ENCODE measurements around the gene SETD3. TPM values are rescaled to one million over a fixed set of nuclear protein-coding genes. Genes with fewer than 3 reads are reported as not detected.

The SETD3 gene
- polyA plus RNA-seq, 1 donor (not counting 4 experiments of a cell fraction or from before 2014, with no cell fraction given): 48.1 TPM

DNA sequence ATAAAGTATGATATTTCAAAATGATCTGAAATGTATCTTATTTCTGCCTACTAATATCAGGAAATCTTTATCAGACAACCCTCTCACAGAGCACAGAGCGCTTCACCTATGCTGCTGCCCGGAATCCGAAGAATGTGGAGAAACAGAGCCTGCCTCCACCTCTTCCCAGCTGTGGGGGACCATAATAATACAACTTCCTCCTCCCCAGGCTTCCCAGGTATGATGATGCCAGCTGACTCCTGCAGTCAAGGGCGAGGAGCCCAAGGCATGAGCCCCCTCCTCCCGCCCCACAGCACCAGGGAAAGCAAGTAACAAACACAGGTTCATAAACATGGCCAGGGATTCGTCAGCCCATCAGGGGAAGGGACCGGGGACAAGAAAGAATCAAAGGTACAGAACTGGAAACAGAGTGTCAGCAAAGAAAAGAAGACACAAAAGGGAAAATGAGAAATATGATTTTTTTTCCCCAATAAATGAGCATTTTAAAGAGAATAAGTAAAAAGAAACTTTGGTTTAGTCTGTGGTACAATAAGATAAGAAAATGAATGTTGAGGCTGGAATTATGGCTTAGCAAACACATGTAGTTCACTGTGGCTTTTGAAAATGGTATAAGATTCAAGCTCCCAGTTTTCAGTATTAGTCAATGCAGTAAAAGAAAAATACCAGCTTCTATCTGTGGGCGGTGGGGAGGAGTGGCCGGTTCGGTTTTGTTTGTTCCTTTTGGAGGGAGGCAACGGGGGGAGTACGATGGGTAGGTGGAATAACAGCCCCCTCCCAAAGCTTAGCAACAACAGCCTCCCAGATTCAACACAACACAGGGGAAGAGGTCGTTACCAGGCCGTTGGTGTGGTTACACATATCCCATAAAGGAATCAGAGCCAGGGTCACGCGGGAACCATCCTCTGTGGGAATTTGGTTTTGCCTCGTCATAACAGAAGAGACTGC lies 68.3 kb downstream of the SETD3 start:
- FAIRE-seq: no peak
- H3K27ac ChIP-seq (ENCODE audit: control insufficient read depth, insufficient read depth, low read length): no peak overlapping the region
- H3K4me2 ChIP-seq (ENCODE audit: control insufficient read depth, extremely low read depth, insufficient read depth, low read depth, low read length): no peak overlapping the region
- no peak for DNase-seq (ENCODE audit: low read depth, low spot score)
- H3K36me3 ChIP-seq (ENCODE audit: control insufficient read depth in 2 of 2, extremely low read depth in 1 of 2, insufficient read depth in 2 of 2, low read length in 2 of 2): peaks cover 8 to 16% of the 10 kb centered on the region in 2 experiments
- TF ChIP-seq, protein P1, sequence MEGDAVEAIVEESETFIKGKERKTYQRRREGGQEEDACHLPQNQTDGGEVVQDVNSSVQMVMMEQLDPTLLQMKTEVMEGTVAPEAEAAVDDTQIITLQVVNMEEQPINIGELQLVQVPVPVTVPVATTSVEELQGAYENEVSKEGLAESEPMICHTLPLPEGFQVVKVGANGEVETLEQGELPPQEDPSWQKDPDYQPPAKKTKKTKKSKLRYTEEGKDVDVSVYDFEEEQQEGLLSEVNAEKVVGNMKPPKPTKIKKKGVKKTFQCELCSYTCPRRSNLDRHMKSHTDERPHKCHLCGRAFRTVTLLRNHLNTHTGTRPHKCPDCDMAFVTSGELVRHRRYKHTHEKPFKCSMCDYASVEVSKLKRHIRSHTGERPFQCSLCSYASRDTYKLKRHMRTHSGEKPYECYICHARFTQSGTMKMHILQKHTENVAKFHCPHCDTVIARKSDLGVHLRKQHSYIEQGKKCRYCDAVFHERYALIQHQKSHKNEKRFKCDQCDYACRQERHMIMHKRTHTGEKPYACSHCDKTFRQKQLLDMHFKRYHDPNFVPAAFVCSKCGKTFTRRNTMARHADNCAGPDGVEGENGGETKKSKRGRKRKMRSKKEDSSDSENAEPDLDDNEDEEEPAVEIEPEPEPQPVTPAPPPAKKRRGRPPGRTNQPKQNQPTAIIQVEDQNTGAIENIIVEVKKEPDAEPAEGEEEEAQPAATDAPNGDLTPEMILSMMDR (optimal IDR thresholded peaks at IDR 0.05 in 1 of 3, IDR thresholded peaks at IDR 0.05 in 1 of 3, conservative IDR thresholded peaks at IDR 0.05 in 1 of 3; ENCODE audit: extremely low read depth in 1 of 3, insufficient read depth in 2 of 3, low read length in 3 of 3): no peak
- no peak for TF ChIP-seq EZH2 (IDR thresholded peaks at IDR 0.05; ENCODE audit: low read length)
- no peak overlapping the region for H2AFZ ChIP-seq (ENCODE audit: control insufficient read depth, low read length)
- H4K20me1 ChIP-seq (ENCODE audit: control insufficient read depth, extremely low read depth, insufficient read depth, low read length): no peaks in the 10 kb centered on the region
- no peaks in the 10 kb centered on the region for H3K79me2 ChIP-seq (ENCODE audit: control insufficient read depth, insufficient read depth, low read length)
- dilution Hi-C loops (cut with MboI; ENCODE audit: extremely low pct_ligation_motif_present, low sequenced_read_pairs): no loop called here
- H3K27me3 ChIP-seq (ENCODE audit: control insufficient read depth, extremely low read depth, insufficient read depth, low read length): no peaks in the 10 kb centered on the region
- no peaks in the 10 kb centered on the region for H3K9me1 ChIP-seq (ENCODE audit: control insufficient read depth, extremely low read depth, insufficient read depth, low read length)
- peaks cover 6% of the 10 kb centered on the region for H3K4me1 ChIP-seq (ENCODE audit: control insufficient read depth, extremely low read depth, insufficient read depth, low read length)
- H3K9ac ChIP-seq (ENCODE audit: control insufficient read depth, extremely low read depth, insufficient read depth, low read length): no peak overlapping the region
- H3K9me3 ChIP-seq (ENCODE audit: control insufficient read depth, low read depth, low read length): no peaks in the 10 kb centered on the region
- no peak overlapping the region for H3K4me3 ChIP-seq (ENCODE audit: control insufficient read depth in 2 of 3, extremely low read depth in 1 of 3, insufficient read depth in 2 of 3, low read depth in 1 of 3, low read length in 3 of 3)

DNA sequence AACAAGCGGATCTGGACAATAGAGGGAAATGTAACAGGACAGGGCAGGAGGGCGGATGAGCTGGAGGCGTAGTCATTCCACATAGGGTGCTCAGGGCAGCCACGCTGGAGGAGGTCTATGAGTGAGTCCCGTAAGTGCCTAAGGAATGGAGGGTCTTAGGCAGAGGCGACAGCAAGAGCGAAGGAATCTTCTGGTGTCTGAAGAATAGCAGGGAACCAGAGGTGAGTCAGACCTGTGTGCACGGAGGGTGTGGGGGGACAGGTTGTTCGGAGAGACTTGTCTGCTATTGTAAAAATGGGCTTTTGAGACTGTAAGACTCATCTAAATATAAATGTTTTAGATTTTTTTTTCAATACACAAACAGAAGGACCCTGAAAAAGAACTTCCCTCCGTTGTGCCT lies 70.6 kb downstream of the SETD3 start:
- Histone ChIP-seq H3K36me3 (ENCODE audit: control insufficient read depth in 2 of 2, extremely low read depth in 1 of 2, insufficient read depth in 2 of 2, low read length in 2 of 2) (peaks cover 13 to 20% of the 10 kb centered on the region in 2 experiments), H3K27me3 (ENCODE audit: control insufficient read depth, extremely low read depth, insufficient read depth, low read length) (no peaks in the 10 kb centered on the region), H3K9me1 (ENCODE audit: control insufficient read depth, extremely low read depth, insufficient read depth, low read length) (no peaks in the 10 kb centered on the region), H3K9ac (ENCODE audit: control insufficient read depth, extremely low read depth, insufficient read depth, low read length) (no peak overlapping the region), H3K4me2 (ENCODE audit: control insufficient read depth, extremely low read depth, insufficient read depth, low read depth, low read length) (no peak overlapping the region), H2AFZ (ENCODE audit: control insufficient read depth, low read length) (no peak overlapping the region), H3K4me3 (ENCODE audit: control insufficient read depth in 2 of 3, extremely low read depth in 1 of 3, insufficient read depth in 2 of 3, low read depth in 1 of 3, low read length in 3 of 3) (no peak overlapping the region), H3K27ac (ENCODE audit: control insufficient read depth, insufficient read depth, low read length) (no peak overlapping the region), H3K4me1 (ENCODE audit: control insufficient read depth, extremely low read depth, insufficient read depth, low read length) (peaks cover 6% of the 10 kb centered on the region), H3K79me2 (ENCODE audit: control insufficient read depth, insufficient read depth, low read length) (no peaks in the 10 kb centered on the region), H4K20me1 (ENCODE audit: control insufficient read depth, extremely low read depth, insufficient read depth, low read length) (no peaks in the 10 kb centered on the region), H3K9me3 (ENCODE audit: control insufficient read depth, low read depth, low read length) (no peaks in the 10 kb centered on the region)
- DNase-seq (ENCODE audit: low read depth, low spot score): no peak
- dilution Hi-C loops (cut with MboI; ENCODE audit: extremely low pct_ligation_motif_present, low sequenced_read_pairs): no loop called here
- no peak for TF ChIP-seq EZH2 (IDR thresholded peaks at IDR 0.05; ENCODE audit: low read length)
- TF ChIP-seq, protein P1 (optimal IDR thresholded peaks at IDR 0.05 in 1 of 3, IDR thresholded peaks at IDR 0.05 in 1 of 3, conservative IDR thresholded peaks at IDR 0.05 in 1 of 3; ENCODE audit: extremely low read depth in 1 of 3, insufficient read depth in 2 of 3, low read length in 3 of 3): no peak
- FAIRE-seq: no peak

All from keratinocyte (primary cell).